NK-92 (cell line): ENCODE results near the gene PDE4D.
"Not testable (repeated sequence)": the region's sequence is repeated elsewhere in the genome, so short reads cannot be mapped to it uniquely, and the experiment has no call there.

ENCODE experiments used
- DNase-seq: peaks from one replicate; lab custom pipeline; 2025; ENCODE audit not compliant: unreplicated experiment; lab: John Stamatoyannopoulos, UW

The PDE4D gene

GRCh38 chr5:59800347-59800893 is 93.1 kb downstream of the PDE4D start:
- no peak for DNase-seq

GRCh38 chr5:59799668-59800346 is 93.7 kb downstream of the PDE4D start:
- DNase-seq: no peak

GRCh38 chr5:59798862-59799667 is 94.5 kb downstream of the PDE4D start:
- no peak for DNase-seq

GRCh38 chr5:59795141-59795540 is 98.4 kb downstream of the PDE4D start:
- DNase-seq: no peak

GRCh38 chr5:59792983-59793585 is 100.4 kb downstream of the PDE4D start:
- DNase-seq: no peak

GRCh38 chr5:59791617-59792016 is 101.9 kb downstream of the PDE4D start:
- DNase-seq: no peak

- DNase-seq: no peak
Measured at GRCh38 chr5:59790776-59791475, 102.6 kb downstream of the PDE4D start.

- no peak for DNase-seq
Measured at GRCh38 chr5:59790376-59790775, 103.2 kb downstream of the PDE4D start.

- no peak for DNase-seq
Measured at GRCh38 chr5:59789894-59790293, 103.6 kb downstream of the PDE4D start.

GRCh38 chr5:59789197-59789596 is 104.3 kb downstream of the PDE4D start:
- DNase-seq: no peak

GRCh38 chr5:59786334-59786805 is 107.2 kb downstream of the PDE4D start:
- DNase-seq: no peak

GRCh38 chr5:59785676-59786333 is 107.7 kb downstream of the PDE4D start:
- no peak for DNase-seq

GRCh38 chr5:59784708-59785107 is 108.8 kb downstream of the PDE4D start:
- not testable (repeated sequence) for DNase-seq

- no peak for DNase-seq
Measured at GRCh38 chr5:59783264-59783663, 110.3 kb downstream of the PDE4D start.

- DNase-seq: no peak
Measured at GRCh38 chr5:59782856-59783255, 110.7 kb downstream of the PDE4D start.

- no peak for DNase-seq
Measured at GRCh38 chr5:59779453-59779852, 114.1 kb downstream of the PDE4D start.

- no peak for DNase-seq
Measured at GRCh38 chr5:59777028-59777427, 116.5 kb downstream of the PDE4D start.

GRCh38 chr5:59773294-59773693 is 120.2 kb downstream of the PDE4D start:
- DNase-seq: no peak

GRCh38 chr5:59772757-59773156 is 120.8 kb downstream of the PDE4D start:
- DNase-seq: no peak

- DNase-seq: no peak
Measured at GRCh38 chr5:59772206-59772605, 121.3 kb downstream of the PDE4D start.

GRCh38 chr5:59770953-59771352 is 122.6 kb downstream of the PDE4D start:
- no peak for DNase-seq
